IPS-11a (cell line): Measurements from ENCODE around the gene HNRNPCL2.
"Not testable (repeated sequence)": the region's sequence is repeated elsewhere in the genome, so short reads cannot be mapped to it uniquely, and the experiment has no call there.

Experiments
- H3K4me3 ChIP-seq: one replicate; pipeline ENCODE4 v1.5.1; 2013; ENCODE audit warnings: low read depth, low read length, control low read depth

The HNRNPCL2 gene

DNA sequence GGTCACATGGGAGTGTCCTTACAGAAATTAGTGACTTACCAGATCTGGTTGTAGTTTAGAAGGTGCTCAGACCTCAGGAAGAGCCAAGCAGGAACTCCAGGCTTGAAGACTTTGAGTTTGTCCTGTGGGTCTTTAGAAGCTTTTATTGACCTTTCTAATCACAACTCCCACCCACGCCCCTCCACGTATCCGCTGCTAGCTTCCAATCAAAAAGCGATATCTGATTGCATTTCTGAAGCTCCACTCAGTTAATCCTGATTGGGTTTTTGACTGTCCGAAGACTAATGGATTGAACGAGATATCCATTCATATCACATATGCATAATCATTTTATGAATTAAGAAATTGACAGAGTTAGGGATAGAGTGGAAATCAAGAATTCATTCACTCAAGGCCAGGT, at the start of gene HNRNPCL2:
HNRNPCL2 (minus strand) TSS at position 101 of the 400 bp plus-strand sequence. CDS start 454 bp downstream, outside the sequence.
- not testable (repeated sequence) for H3K4me3 ChIP-seq

DNA sequence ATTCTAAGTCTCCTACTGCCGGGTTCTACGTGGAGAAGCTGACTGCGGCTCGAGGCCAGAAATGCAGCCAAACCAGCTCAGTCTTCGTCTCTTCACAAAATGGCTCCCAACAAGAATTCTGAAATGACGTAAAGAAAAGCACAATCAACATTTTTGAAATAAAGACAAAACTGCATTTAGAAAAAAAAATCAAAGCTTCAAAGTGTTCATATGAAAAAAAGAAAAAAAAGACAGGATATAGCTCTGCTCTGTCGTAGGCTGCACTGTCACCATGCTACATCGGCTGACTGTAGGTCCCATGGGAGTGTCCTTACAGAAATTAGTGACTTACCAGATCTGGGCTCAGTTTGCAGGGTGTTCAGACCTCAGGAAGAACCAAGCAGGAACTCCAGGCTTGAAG, 48.9 kb upstream of the HNRNPCL2 start, which contains the start of gene HNRNPCL4:
HNRNPCL4 (minus strand) TSS at position 101 of the 400 bp plus-strand sequence. CDS start 164 bp downstream, outside the sequence.
- H3K4me3 ChIP-seq, result not testable (repeated sequence)

GRCh38 chr1:13155909-13156308, 39.3 kb upstream of the HNRNPCL2 start, which contains the start of gene PRAMEF26:
Gene PRAMEF26, minus strand, starts transcription at chr1:13156009. Its CDS starts 2,914 bp downstream, at chr1:13153095.
- H3K4me3 ChIP-seq, result not testable (repeated sequence)

- not testable (repeated sequence) for H3K4me3 ChIP-seq
Measured at GRCh38 chr1:13070474-13070873, 46.2 kb downstream of the HNRNPCL2 start, which contains the start of gene PRAMEF25. Gene PRAMEF25, plus strand, starts transcription at chr1:13070774. Its CDS starts 2,920 bp downstream, at chr1:13073694.
